Mammary epithelial cell (primary cell): ENCODE data around the gene C2CD4C.
"Not testable (repeated sequence)": the region's sequence is repeated elsewhere in the genome, so short reads cannot be mapped to it uniquely, and the experiment has no call there.

ENCODE experiments used
- EZH2 ChIP-seq: IDR thresholded peaks from 2 replicates; pipeline ENCODE4 v1.6.1; 2012; ENCODE audit warnings: low read length, inconsistent platforms, borderline replicate concordance
- TF ChIP-seq, protein P1 (sequence below), 2 donors: IDR thresholded peaks in 1 of 2; conservative IDR thresholded peaks in 1 of 2; 2 replicates each; pipeline ENCODE4 v1.5.1; 2011 to 2012; ENCODE audit warnings: inconsistent platforms in 2 of 2, low read length in 2 of 2, mild to moderate bottlenecking in 2 of 2, control low read depth in 1 of 2, low read depth in 1 of 2; ENCODE audit not compliant: insufficient read depth in 1 of 2; ENCODE audit errors: extremely low read depth in 1 of 2

DNA sequence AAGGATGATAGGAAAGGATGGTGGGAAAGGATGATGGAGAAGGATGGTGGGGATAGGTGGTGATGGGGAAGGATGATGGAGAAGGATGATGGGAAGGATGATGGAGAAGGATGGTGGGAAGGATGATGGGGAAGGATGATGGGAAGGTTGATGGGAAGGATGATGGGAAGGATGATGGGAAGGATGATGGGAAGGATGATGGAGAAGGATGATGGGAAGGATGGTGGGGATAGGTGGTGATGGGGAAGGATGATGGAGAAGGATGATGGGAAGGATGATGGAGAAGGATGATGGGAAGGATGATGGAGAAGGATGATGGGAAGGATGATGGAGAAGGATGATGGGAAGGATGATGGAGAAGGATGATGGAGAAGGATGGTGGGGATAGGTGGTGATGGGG, 15.4 kb downstream of the C2CD4C start:
- TF ChIP-seq, protein P1, sequence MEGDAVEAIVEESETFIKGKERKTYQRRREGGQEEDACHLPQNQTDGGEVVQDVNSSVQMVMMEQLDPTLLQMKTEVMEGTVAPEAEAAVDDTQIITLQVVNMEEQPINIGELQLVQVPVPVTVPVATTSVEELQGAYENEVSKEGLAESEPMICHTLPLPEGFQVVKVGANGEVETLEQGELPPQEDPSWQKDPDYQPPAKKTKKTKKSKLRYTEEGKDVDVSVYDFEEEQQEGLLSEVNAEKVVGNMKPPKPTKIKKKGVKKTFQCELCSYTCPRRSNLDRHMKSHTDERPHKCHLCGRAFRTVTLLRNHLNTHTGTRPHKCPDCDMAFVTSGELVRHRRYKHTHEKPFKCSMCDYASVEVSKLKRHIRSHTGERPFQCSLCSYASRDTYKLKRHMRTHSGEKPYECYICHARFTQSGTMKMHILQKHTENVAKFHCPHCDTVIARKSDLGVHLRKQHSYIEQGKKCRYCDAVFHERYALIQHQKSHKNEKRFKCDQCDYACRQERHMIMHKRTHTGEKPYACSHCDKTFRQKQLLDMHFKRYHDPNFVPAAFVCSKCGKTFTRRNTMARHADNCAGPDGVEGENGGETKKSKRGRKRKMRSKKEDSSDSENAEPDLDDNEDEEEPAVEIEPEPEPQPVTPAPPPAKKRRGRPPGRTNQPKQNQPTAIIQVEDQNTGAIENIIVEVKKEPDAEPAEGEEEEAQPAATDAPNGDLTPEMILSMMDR (conservative IDR thresholded peaks at IDR 0.05 in 1 of 2, IDR thresholded peaks at IDR 0.05 in 1 of 2; ENCODE audit: extremely low read depth in 1 of 2, insufficient read depth in 1 of 2, low read depth in 1 of 2, low read length in 2 of 2) = not testable (repeated sequence)
- TF ChIP-seq EZH2 = not testable (repeated sequence)
